ELF-1 (cell line): Measurements from ENCODE around the gene C11orf52.
A peak's percentile ranks its signal among the peaks of the same experiment; 100 is the strongest.
"Not testable (repeated sequence)": the region's sequence is repeated elsewhere in the genome, so short reads cannot be mapped to it uniquely, and the experiment has no call there.

ENCODE experiments used
- DNase-seq: peaks from one replicate; pipeline ENCODE4 v3.0.0-alpha.2; 2016; ENCODE audit warnings: low read depth, low spot score

Gene C11orf52

GRCh38 chr11:111913031-111913861 lies 5.5 kb upstream of the C11orf52 start:
- DNase-seq = no peak

GRCh38 chr11:111913997-111914396 lies 4.7 kb upstream of the C11orf52 start:
- DNase-seq = no peak

GRCh38 chr11:111916768-111917167 lies 1.9 kb upstream of the C11orf52 start:
- DNase-seq = no peak

GRCh38 chr11:111917312-111917711 lies 1.4 kb upstream of the C11orf52 start:
- no peak for DNase-seq

- DNase-seq = no peak
These were observed 925 bp upstream of the C11orf52 start for GRCh38 chr11:111917788-111918187.

- DNase-seq = no peak
These were observed 2.2 kb downstream of the C11orf52 start for GRCh38 chr11:111920908-111921307.

- DNase-seq = no peak
These were observed 3.0 kb downstream of the C11orf52 start for GRCh38 chr11:111921541-111922230.

GRCh38 chr11:111922803-111923202 lies 4.1 kb downstream of the C11orf52 start:
- DNase-seq = no peak

GRCh38 chr11:111923351-111923788 lies 4.7 kb downstream of the C11orf52 start:
- no peak for DNase-seq

- no peak for DNase-seq
These were observed 5.2 kb downstream of the C11orf52 start for GRCh38 chr11:111923951-111924350.

GRCh38 chr11:111925953-111926352 lies 7.2 kb downstream of the C11orf52 start:
- DNase-seq = no peak

GRCh38 chr11:111926505-111927391 lies 8.0 kb downstream of the C11orf52 start:
- peak; percentile 98 for DNase-seq

- DNase-seq = no peak
These were observed 11.8 kb downstream of the C11orf52 start for GRCh38 chr11:111930472-111930871.

- DNase-seq = no peak
These were observed 13.9 kb downstream of the C11orf52 start for GRCh38 chr11:111932611-111932950.

GRCh38 chr11:111933176-111933575 lies 14.5 kb downstream of the C11orf52 start:
- not testable (repeated sequence) for DNase-seq

GRCh38 chr11:111933872-111934271 lies 15.2 kb downstream of the C11orf52 start:
- DNase-seq = no peak

- no peak for DNase-seq
These were observed 15.6 kb downstream of the C11orf52 start for GRCh38 chr11:111934306-111934705.

GRCh38 chr11:111935317-111936039 lies 16.8 kb downstream of the C11orf52 start:
- no peak for DNase-seq

- DNase-seq = no peak
These were observed 17.4 kb downstream of the C11orf52 start for GRCh38 chr11:111936040-111936540.

GRCh38 chr11:111937461-111937769 lies 18.7 kb downstream of the C11orf52 start:
- no peak for DNase-seq

GRCh38 chr11:111937844-111938243 lies 19.1 kb downstream of the C11orf52 start:
- DNase-seq = no peak
